SH-SY5Y (cell line): ENCODE measurements around the gene CTDSPL.

ENCODE experiments used
- GATA2 ChIP-seq: IDR thresholded peaks from 2 replicates; pipeline ENCODE4 v1.6.1; 2011; ENCODE audit warnings: mild to moderate bottlenecking, low read depth, low read length
- GATA3 ChIP-seq: IDR thresholded peaks from 2 replicates; pipeline ENCODE4 v1.6.1; 2011; ENCODE audit warnings: low read depth, mild to moderate bottlenecking, low read length, moderate library complexity

The CTDSPL gene

DNA sequence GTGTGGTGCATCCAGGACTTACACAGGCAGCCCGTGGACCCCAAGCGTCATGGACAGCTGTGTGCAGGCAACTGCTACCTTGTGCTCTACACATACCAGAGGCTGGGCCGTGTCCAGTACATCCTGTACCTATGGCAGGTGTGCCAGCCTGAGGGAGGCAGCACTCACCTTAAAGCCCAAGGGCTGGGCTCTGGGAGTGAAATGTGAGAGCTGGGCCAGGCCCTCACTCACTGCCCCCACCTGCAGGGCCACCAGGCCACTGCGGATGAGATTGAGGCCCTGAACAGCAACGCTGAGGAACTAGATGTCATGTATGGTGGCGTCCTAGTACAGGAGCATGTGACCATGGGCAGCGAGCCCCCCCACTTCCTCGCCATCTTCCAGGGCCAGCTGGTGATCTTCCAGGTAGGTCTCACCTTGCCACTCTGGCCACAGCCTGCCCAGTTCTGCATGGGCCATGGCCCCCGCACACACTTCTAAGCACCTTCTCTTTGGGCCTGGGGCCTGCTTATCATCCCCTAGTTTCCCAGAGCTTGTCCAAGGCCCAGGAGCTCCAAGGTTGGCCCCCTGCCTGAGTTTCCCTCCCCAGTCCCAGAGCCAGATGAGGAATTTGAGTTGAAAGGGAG, 139.9 kb downstream of the CTDSPL start:
- TF ChIP-seq GATA2 (no peak), GATA3 (no peak)

DNA sequence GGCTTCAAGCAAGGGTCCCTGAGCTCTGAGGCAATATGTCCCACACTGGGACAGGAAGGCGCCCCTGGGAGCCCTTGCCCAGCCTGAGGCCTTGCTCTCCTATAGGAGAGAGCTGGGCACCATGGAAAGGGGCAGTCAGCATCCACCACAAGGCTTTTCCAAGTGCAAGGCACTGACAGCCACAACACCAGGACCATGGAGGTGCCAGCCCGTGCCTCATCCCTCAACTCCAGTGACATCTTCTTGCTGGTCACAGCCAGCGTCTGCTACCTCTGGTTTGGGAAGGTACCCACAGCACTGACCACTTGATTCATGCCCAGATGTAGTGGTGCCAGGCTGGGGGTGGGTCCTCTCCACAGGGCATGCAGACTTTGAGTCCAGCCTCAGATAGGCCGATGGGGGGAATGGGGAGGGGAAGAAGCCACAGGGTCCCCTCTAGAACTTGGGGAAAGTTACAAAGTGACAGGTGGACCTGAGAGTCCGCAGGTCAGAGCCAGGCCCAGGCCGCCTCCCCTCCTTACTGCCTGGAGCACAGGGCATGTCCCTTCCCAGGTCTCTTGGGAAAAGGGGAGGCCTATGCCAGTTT, 140.7 kb downstream of the CTDSPL start:
- TF ChIP-seq GATA3 (no peak), GATA2 (no peak)

DNA sequence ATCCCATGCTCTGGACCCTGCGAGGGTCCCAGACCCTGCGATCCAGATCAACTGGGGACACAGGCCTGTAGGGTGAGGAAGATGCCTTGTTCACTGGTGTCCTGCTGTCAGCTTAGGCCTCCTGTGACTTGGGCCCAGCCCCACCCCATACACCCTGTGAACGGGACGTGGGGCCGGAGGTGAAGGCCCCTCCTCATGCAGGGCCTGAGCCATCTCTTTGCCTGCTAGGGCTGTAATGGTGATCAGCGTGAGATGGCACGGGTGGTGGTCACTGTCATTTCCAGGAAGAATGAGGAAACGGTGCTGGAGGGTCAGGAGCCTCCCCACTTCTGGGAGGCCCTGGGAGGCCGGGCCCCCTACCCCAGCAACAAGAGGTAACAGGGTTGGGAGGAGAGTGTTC, 141.3 kb downstream of the CTDSPL start:
- TF ChIP-seq GATA2 (no peak), GATA3 (no peak)

DNA sequence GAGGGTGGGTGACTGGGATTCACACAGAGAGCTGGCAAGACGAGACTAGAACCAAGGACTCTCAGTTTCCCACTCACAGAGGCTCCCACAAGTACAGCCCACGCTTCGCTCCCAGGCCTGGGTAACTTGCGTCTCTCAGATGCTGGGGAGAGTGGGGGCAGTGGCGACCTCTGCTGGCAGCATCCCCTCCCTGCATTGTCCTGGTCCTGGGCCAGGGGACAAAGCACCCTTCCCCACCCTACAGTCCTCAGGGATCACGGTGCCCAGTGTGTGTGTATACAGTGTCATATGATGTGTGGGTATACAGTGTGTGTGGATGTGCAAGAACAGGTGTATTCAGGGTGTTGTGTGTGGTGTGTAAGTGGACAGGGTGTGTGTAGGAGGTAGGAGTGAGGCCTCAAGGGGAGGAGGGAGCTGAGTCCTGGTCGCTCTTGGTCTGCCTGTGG, 141.7 kb downstream of the CTDSPL start:
- TF ChIP-seq GATA2, result no peak
- no peak for TF ChIP-seq GATA3

DNA sequence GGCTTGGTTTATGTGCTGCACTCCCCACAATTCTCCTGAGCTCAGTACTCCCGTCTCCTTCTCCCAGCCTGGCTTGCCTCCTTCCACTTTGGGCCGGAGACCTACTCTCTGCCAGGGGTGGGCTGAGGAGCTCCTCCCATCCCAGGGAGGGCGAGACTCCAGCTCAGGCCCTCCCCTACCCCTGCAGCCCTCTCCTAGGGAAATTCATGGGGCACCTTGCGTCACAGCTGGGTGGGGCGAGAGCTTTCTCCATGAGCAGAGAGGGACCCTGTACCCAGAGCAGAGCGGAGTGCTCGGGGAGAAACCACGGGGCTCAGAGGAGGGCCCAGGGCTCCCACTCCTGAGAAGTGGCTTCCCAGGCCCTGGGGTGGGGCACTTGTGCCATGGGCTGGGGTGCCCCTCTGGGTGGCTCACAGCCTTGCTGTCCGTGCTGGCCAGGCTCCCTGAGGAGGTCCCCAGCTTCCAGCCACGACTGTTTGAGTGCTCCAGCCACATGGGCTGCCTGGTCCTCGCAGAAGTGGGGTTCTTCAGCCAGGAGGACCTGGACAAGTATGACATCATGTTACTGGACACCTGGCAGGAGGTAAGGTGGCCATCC, 142.2 kb downstream of the CTDSPL start:
- TF ChIP-seq GATA3 (no peak), GATA2 (no peak)

DNA sequence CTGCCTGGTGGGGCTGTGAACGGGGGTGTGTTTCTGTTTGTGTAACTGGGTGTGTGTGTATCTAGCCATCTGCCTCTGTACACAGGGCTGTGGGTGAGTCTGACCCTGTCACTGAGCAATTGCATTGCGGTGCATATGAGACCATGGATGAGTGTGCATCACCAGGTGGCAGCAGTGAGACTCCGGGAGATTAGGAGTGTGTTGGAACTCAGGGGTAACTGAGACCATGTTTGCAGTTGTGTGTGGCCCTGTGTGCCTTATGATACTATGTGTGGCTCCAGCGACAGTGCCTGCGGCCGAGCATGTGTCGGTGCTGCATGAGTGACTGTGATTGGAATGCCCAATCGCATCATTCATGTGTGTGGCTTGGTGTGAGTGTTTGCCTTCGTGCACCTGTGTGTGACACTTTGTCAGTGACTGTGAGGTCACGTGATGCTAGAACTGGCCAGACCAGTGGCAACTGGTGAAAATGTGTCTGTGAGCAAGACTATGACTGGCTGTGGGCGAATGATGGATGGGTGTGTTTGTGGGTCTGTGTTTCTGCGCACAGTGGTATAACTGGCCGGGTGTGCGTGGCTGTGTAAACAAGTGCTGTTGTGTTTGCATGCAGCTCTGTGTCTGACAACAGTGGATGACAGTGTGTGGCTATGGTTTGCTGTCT, 142.9 kb downstream of the CTDSPL start:
- TF ChIP-seq GATA3 (no peak), GATA2 (no peak)

DNA sequence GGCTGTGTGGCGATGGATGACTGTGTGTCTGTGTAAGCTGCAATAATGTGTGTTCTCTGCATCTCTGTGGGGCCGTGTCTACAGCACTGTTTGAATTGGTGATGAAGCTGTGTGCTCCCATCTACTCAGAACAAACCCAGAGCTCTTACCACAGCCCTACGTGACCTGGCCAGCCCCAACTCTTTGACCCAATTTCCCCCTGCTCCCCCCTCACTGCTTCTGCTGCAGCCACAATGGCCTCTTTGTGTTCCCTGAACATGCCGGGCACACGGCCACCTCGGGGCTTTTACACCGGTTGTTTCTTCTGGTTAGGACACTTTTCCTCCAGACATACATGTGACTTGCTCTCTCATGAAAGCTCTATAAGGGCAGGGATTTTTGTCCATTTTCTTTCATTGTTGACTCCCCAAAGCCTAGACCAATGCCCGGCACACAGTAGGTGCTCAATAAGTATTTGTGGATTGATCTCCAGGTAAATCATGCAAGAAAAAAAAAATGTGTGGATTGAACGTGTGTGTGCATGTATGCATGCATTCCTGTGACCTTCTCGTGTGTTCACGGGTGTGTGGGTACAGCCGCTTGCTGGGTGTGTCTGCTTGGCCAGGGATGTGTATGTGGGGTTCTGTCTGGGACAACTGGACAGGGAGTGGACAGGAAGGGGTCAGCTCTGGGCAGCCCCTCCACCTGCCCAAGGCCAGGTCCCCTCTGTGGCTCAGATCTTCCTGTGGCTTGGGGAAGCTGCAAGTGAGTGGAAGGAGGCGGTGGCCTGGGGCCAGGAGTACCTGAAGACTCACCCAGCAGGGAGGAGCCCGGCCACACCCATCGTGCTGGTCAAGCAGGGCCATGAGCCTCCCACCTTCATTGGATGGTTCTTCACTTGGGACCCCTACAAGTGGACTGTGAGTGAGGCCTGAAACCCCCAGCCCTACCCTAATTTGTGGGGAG, 143.7 kb downstream of the CTDSPL start:
- TF ChIP-seq GATA3 (no peak), GATA2 (no peak)

DNA sequence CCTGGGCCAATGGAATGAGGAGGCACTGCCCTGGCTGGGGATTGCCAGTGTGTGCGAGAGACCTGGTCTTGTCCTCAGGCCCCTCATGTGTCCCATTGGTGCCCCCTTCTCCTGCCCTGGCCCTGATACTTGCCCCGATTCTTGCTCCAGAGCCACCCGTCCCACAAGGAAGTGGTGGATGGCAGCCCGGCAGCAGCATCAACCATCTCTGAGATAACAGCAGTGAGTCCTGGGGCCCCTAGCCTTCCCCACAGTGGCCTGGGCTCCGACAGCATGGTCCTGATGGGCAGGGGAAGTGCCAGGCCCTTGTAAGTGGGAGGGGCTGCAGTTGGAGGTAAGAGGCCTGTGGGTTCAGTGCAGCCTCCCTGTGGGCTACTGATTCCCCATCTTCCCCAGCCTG, 144.4 kb downstream of the CTDSPL start:
- no peak for TF ChIP-seq GATA3
- TF ChIP-seq GATA2, result no peak

DNA sequence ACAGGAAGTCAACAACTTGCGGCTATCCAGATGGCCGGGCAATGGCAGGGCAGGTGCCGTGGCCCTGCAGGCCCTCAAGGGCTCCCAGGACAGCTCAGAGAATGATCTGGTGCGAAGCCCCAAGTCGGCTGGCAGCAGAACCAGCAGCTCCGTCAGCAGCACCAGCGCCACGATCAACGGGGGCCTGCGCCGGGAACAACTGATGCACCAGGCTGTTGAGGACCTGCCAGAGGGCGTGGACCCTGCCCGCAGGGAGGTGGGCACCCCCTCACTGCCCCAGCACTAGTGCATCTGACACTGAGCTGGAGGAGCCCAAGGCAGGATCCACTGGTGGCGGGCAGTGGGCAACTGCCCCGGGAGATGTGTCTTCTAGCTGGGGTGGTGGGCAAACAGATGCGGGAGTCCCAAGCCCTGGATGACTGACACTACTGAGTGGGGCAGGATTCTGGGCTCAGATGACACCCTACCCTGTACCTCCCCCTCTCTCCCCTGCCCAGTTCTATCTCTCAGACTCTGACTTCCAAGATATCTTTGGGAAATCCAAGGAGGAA, 144.8 kb downstream of the CTDSPL start:
- TF ChIP-seq GATA3 (no peak), GATA2 (no peak)

DNA sequence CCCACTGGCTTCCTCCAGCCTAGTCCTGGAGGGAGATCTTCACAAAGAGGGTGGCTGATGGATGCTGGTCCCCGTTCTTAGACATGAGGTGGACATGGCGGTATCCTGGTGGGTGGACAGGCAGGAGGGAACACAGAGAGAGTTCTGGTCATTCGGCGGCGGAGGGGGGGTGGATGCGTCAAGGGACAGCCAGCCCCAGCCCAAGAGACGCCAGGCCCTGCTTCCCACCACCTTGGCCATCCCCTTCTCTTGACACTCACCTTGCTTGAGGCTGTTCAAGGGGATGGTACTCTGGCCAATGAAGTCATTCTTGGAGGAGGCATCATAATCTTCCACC, 146.0 kb downstream of the CTDSPL start:
- TF ChIP-seq GATA2, result no peak
- TF ChIP-seq GATA3, result no peak

DNA sequence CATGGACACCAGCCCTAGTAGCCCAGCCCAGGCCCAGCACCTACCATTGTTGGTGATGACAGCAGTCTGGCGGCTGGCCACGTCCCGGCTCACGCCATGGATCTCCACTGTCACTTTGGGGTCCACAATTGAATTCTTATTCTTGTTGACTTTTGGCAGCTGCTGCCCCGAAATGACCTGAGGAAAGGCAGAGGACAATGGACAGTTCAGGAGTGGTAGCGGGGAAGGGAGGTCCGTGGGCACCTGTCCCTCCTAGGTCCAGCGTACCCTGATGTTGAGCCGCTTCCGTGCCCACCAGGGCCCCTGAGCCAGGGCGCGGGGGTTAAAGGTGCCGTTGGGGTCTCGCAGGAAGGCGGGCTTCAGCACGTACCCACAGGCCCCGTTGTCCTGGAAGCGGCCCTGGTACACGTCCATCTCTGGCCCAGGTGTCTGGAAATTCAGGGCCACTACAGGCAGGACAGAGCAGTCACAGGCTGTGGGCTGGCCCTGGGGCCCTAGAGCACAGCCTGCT, 146.6 kb downstream of the CTDSPL start:
- no peak for TF ChIP-seq GATA3
- no peak for TF ChIP-seq GATA2

DNA sequence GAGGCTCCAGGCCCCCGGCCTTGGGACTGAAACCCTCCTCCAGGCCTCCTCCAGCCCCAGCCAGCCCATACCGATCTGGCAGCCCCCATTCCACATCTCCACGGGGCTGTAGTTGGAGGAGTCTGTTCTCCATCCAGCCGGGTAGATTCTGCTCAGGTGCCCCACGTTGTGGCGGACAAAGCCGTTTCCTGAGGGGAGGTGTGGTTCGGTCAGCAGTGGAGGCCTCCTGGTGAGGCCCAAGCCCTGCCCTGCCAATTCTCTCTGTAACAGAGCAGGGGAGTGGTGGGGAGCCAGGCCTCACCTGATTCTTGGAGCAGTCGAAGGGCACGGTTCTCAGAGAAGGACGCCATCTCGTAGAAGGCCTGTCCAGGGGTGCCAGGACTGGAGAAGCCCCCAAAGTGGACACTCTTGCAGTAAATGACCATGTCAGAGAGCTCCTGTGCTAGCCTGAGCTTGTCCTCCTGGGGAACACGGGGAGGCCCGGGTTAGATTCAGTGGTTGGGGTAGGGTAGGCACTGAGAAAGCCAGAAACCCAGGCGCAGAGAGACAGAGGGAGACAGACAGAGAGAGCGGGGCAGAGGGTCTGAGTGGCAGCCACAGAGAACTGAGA, 147.4 kb downstream of the CTDSPL start:
- TF ChIP-seq GATA2, result no peak
- TF ChIP-seq GATA3, result no peak

DNA sequence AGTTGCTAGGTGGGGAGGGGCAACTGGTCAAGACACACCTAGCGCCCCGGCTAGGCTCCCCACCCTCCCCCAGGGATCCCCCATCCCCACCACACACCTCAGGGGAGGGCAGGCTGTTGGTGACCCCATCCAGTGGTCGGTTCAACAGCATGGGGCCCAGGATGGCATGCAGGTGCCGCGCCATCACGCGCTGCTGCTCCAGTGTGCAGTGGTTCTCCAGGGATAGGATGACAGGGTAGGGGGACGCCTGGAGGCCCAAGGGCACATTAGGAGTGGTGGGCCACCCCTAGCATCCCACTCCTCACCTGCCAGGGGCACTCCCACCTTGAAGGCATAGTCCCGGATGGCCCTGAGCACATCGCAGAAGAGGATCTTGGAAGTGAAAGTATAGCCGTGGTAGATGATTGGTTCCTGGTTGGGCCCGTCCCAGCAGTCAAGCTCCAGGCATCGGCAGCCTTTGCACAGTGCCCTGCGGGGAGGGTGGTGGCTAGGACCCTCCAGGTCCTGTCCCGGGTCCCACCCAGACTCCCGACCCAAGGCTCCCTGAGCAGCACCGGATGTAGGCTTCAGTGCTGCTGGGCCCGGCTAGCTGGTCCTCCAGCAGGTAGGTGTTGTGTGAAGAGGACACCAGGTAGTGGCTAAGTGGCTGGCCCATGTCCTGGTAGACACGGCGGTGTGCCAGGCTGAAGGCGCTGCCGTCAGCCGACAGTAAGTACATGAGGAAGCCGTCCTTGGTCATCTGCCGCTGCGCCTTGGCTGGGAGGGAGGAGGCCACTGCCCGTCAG, 148.3 kb downstream of the CTDSPL start:
- no peak for TF ChIP-seq GATA2
- TF ChIP-seq GATA3, result no peak
